ENCODE measurements around the gene DEFB129.
"Not testable (repeated sequence)": the region's sequence is repeated elsewhere in the genome, so short reads cannot be mapped to it uniquely, and the experiment has no call there.

Gene DEFB129

GRCh38 chr20:226958-227357 lies at the start of gene DEFB129:
Gene DEFB129, plus strand, starts transcription at chr20:227258. Its CDS starts 31 bp downstream, at chr20:227289.
- DNase-seq (ENCODE audit: low read depth in 2 of 2): no peak

GRCh38 chr20:184288-184687 lies 42.8 kb upstream of the DEFB129 start:
- DNase-seq (ENCODE audit: low read depth in 2 of 2): no peak

GRCh38 chr20:187733-188132 lies 39.3 kb upstream of the DEFB129 start:
- DNase-seq (ENCODE audit: low read depth in 2 of 2): no peak

- DNase-seq (ENCODE audit: low read depth in 2 of 2): no peak
Observed at GRCh38 chr20:189611-190010, 37.4 kb upstream of the DEFB129 start, which contains the start of gene DEFB128. Gene DEFB128, minus strand, starts transcription at chr20:189711. Its CDS starts 88 bp downstream, at chr20:189623.

GRCh38 chr20:198225-198624 lies 28.8 kb upstream of the DEFB129 start:
- DNase-seq (ENCODE audit: low read depth in 2 of 2): no peak

- DNase-seq (ENCODE audit: low read depth in 2 of 2): no peak
Observed at GRCh38 chr20:199996-200395, 27.1 kb upstream of the DEFB129 start.

- not testable (repeated sequence) for DNase-seq (ENCODE audit: low read depth in 2 of 2)
Observed at GRCh38 chr20:203630-204029, 23.4 kb upstream of the DEFB129 start.

GRCh38 chr20:208942-209566 lies 18.0 kb upstream of the DEFB129 start:
- peak; percentile 32 to 36 for DNase-seq (ENCODE audit: low read depth in 2 of 2)

GRCh38 chr20:210809-211502 lies 16.1 kb upstream of the DEFB129 start:
- no peak for DNase-seq (ENCODE audit: low read depth in 2 of 2)

GRCh38 chr20:214383-214782 lies 12.7 kb upstream of the DEFB129 start:
- no peak for DNase-seq (ENCODE audit: low read depth in 2 of 2)

GRCh38 chr20:215796-216195 lies 11.3 kb upstream of the DEFB129 start:
- DNase-seq (ENCODE audit: low read depth in 2 of 2): no peak

- no peak for DNase-seq (ENCODE audit: low read depth in 2 of 2)
Observed at GRCh38 chr20:217266-217665, 9.8 kb upstream of the DEFB129 start.

- DNase-seq (ENCODE audit: low read depth in 2 of 2): no peak
Observed at GRCh38 chr20:219290-220115, 7.6 kb upstream of the DEFB129 start.

GRCh38 chr20:221258-221830 lies 5.7 kb upstream of the DEFB129 start:
- DNase-seq (ENCODE audit: low read depth in 2 of 2): no peak

- not testable (repeated sequence) for DNase-seq (ENCODE audit: low read depth in 2 of 2)
Observed at GRCh38 chr20:225879-226278, 1.2 kb upstream of the DEFB129 start.

GRCh38 chr20:227439-228105 lies 514 bp downstream of the DEFB129 start:
- no peak for DNase-seq (ENCODE audit: low read depth in 2 of 2)

GRCh38 chr20:235891-236290 lies 8.8 kb downstream of the DEFB129 start:
- no peak for DNase-seq (ENCODE audit: low read depth in 2 of 2)

GRCh38 chr20:237489-237888 lies 10.4 kb downstream of the DEFB129 start:
- DNase-seq (ENCODE audit: low read depth in 2 of 2): no peak

- no peak for DNase-seq (ENCODE audit: low read depth in 2 of 2)
Observed at GRCh38 chr20:237929-238328, 10.9 kb downstream of the DEFB129 start.

GRCh38 chr20:242905-243304 lies 15.8 kb downstream of the DEFB129 start:
- no peak for DNase-seq (ENCODE audit: low read depth in 2 of 2)

GRCh38 chr20:251354-251753 lies 24.3 kb downstream of the DEFB129 start:
- DNase-seq (ENCODE audit: low read depth in 2 of 2): no peak

GRCh38 chr20:252801-253200 lies 25.7 kb downstream of the DEFB129 start:
- no peak for DNase-seq (ENCODE audit: low read depth in 2 of 2)
